Mucosa of descending colon (tissue), 3 donors: ENCODE measurements around the gene ID3. TPM values are rescaled to one million over a fixed set of nuclear protein-coding genes. Genes with fewer than 3 reads are reported as not detected.

Source experiments
- ATAC-seq: fragments of 200-7000 bp; cut with Tn5 transposase; one replicate; pipeline ENCODE4 v1.9.1; 2020; ENCODE audit warnings: mild to moderate bottlenecking, moderate library complexity
- DNase-seq, 3 donors: peaks; one replicate each; pipeline ENCODE4 v3.0.0-alpha.2; 2020
- H3K36me3 ChIP-seq: fragments of 200-600 bp; one replicate; pipeline ENCODE4 v1.8.0; 2021; ENCODE audit warnings: low read depth, mild to moderate bottlenecking
- H3K4me1 ChIP-seq: fragments of 200-600 bp; one replicate; pipeline ENCODE4 v1.8.0; 2021; ENCODE audit warnings: low read depth, mild to moderate bottlenecking
- H3K4me3 ChIP-seq: fragments of 200-600 bp; one replicate; pipeline ENCODE4 v1.8.0; 2021; ENCODE audit warnings: mild to moderate bottlenecking
- H3K9me3 ChIP-seq: fragments of 200-600 bp; one replicate; pipeline ENCODE4 v1.8.0; 2021; ENCODE audit warnings: mild to moderate bottlenecking
- intact Hi-C, 2 donors: fragments of 100-400 bp; cut with DNase I in 1 of 2; cut with micrococcal nuclease in 1 of 2; formaldehyde crosslinking; loops; one replicate each; pipeline versions ENCODE4 v1.11.0 to v1.11.1; 2022; cut with DNase I, micrococcal nuclease
- total RNA-seq, 3 donors: library from RNA; stranded (reverse); fragmentation: NEBNext Ultra II Directional in 2 of 3; extraction: Animal tissue kit (Norgen Biotek cat#: 25700) in 2 of 3; gene quantifications; one replicate each; pipeline versions ENCODE4 v1.2.1 to v1.2.4, GENCODE V29; 2021 to 2023
- TF ChIP-seq, protein P1 (sequence below): fragments of 200-600 bp; IDR thresholded peaks from one replicate; pipeline ENCODE4 v1.8.0; 2022; ENCODE audit warnings: antibody characterized with exemption, mild to moderate bottlenecking
- donor health status: DM: no; HTN: no; CAD: no; lungs with moderate emphysema.
- donor health status: DM: no; HTN: no; CAD: no.
- donor health status: DM: no; HTN: yes; CAD: no.

The ID3 gene
- total RNA-seq, 3 donors from 2014 or later, result 83.0 to 316 (median 121) TPM

DNA sequence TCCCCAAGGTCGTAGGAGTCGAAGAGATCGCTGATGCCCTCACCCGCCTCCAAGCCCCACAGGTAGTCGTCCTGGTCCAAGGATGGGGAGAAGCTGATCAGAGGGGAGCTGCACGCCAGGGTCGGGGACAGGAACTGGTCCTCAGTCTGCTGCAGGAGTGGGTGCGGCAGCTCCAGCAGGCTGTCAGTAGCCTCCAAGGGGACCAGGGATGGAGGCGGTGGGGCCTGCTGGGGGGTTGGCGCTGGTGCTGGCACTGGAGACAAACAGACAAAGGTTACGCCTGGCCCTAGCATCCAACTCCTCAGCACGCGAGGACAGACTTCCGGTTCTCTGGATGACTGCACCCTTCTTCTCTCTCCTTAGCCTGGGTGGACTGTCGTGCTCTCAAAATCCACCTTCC is 49.4 kb downstream of the ID3 start:
- Histone ChIP-seq H3K9me3 (no peaks in the 10 kb centered on the region), H3K4me1 (no peaks in the 10 kb centered on the region), H3K36me3 (no peaks in the 10 kb centered on the region), H3K4me3 (no peak overlapping the region)
- intact Hi-C loops, result no loop called here
- DNase-seq (no peak), ATAC-seq (no peak)
- TF ChIP-seq, protein P1, sequence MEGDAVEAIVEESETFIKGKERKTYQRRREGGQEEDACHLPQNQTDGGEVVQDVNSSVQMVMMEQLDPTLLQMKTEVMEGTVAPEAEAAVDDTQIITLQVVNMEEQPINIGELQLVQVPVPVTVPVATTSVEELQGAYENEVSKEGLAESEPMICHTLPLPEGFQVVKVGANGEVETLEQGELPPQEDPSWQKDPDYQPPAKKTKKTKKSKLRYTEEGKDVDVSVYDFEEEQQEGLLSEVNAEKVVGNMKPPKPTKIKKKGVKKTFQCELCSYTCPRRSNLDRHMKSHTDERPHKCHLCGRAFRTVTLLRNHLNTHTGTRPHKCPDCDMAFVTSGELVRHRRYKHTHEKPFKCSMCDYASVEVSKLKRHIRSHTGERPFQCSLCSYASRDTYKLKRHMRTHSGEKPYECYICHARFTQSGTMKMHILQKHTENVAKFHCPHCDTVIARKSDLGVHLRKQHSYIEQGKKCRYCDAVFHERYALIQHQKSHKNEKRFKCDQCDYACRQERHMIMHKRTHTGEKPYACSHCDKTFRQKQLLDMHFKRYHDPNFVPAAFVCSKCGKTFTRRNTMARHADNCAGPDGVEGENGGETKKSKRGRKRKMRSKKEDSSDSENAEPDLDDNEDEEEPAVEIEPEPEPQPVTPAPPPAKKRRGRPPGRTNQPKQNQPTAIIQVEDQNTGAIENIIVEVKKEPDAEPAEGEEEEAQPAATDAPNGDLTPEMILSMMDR, result no peak

Other genes starting within 250 kb of the ID3 start
- gene HNRNPR, start 215.2 kb downstream of the ID3 start, total RNA-seq, result 100 to 1,000 TPM in 1 of 3 donors, 10 to 100 TPM in 2; 84.0 to 108 (median 96.6) TPM
- gene ZNF436, start 189.7 kb downstream of the ID3 start, total RNA-seq, result 10 to 100 TPM; 10.1 to 15.2 (median 11.4) TPM
- 100 to 1,000 TPM in 2 of 3 donors, 10 to 100 TPM in 1; 95.7 to 200 (median 125) TPM for gene TCEA3, start 134.8 kb downstream of the ID3 start, total RNA-seq
- gene ASAP3, start 75.3 kb downstream of the ID3 start, total RNA-seq, result 10 to 100 TPM; 31.2 to 38.8 (median 37.8) TPM
- 10 to 100 TPM in 2 of 3 donors, 1 to 10 TPM in 1; 8.6 to 18.0 (median 14.5) TPM for gene E2F2, start 28.3 kb downstream of the ID3 start, total RNA-seq
- gene RPL11, start 132.3 kb upstream of the ID3 start, total RNA-seq, result 100 to 1,000 TPM; 729 to 882 (median 820) TPM
- gene ELOA, start 184.0 kb upstream of the ID3 start, total RNA-seq, result 10 to 100 TPM; 32.9 to 35.5 (median 35.1) TPM
- 10 to 100 TPM; 38.9 to 53.2 (median 39.6) TPM for gene PITHD1, start 218.9 kb upstream of the ID3 start, total RNA-seq
- gene LYPLA2, start 231.6 kb upstream of the ID3 start, total RNA-seq, result 10 to 100 TPM; 49.9 to 89.0 (median 88.0) TPM
- 100 to 1,000 TPM in 2 of 3 donors, 10 to 100 TPM in 1; 55.7 to 156 (median 127) TPM for gene GALE, start 241.3 kb upstream of the ID3 start, total RNA-seq